ENCODE data around the gene RIN2.

DNA sequence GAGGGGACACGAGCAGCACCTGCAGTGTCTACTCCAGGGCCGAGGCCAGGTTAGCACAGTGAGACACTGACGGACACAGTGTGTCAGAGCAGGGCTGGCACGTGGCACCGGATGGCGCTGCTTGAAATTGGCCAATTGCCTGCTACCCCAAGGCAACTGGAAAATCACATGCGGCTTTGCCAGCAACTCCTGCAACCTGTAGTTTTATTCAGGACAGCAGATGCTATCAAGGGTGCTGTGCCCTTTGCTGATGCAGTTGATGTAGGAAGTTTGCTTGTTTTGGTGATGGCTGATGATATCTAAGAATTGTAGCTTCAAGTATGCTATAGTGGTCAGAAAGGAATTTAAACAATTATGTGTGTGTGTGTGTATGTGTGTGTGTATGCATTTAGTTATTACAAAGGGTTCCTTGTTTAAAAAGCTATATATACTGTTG is 25.9 kb downstream of the RIN2 start:
- TF ChIP-seq POLR2AphosphoS5 (IDR thresholded peaks at IDR 0.05) (peak in 1 of 2 donors; percentile 15), POLR2A (IDR thresholded peaks at IDR 0.05) (no peak)
- TF ChIP-seq, protein P1, sequence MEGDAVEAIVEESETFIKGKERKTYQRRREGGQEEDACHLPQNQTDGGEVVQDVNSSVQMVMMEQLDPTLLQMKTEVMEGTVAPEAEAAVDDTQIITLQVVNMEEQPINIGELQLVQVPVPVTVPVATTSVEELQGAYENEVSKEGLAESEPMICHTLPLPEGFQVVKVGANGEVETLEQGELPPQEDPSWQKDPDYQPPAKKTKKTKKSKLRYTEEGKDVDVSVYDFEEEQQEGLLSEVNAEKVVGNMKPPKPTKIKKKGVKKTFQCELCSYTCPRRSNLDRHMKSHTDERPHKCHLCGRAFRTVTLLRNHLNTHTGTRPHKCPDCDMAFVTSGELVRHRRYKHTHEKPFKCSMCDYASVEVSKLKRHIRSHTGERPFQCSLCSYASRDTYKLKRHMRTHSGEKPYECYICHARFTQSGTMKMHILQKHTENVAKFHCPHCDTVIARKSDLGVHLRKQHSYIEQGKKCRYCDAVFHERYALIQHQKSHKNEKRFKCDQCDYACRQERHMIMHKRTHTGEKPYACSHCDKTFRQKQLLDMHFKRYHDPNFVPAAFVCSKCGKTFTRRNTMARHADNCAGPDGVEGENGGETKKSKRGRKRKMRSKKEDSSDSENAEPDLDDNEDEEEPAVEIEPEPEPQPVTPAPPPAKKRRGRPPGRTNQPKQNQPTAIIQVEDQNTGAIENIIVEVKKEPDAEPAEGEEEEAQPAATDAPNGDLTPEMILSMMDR (IDR thresholded peaks at IDR 0.05): no peak
